CD4-positive, alpha-beta T cell treated with Interleukin-12 subunit alpha and Interleukin-12 subunit beta, for 1 hour (primary cell): ENCODE measurements around the gene ANGEL1.
A peak's percentile ranks its signal among the peaks of the same experiment; 100 is the strongest.

Experiments used
- DNase-seq: peaks from one replicate; pipeline ENCODE4 v3.0.0-alpha.2; 2020

Gene ANGEL1

GRCh38 chr14:76812422-76813383 lies at the start of gene ANGEL1:
Gene ANGEL1 (minus strand): TSS chr14:76812882. CDS start chr14:76812827, 55 bp downstream.
- peak; percentile 98 for DNase-seq

DNA sequence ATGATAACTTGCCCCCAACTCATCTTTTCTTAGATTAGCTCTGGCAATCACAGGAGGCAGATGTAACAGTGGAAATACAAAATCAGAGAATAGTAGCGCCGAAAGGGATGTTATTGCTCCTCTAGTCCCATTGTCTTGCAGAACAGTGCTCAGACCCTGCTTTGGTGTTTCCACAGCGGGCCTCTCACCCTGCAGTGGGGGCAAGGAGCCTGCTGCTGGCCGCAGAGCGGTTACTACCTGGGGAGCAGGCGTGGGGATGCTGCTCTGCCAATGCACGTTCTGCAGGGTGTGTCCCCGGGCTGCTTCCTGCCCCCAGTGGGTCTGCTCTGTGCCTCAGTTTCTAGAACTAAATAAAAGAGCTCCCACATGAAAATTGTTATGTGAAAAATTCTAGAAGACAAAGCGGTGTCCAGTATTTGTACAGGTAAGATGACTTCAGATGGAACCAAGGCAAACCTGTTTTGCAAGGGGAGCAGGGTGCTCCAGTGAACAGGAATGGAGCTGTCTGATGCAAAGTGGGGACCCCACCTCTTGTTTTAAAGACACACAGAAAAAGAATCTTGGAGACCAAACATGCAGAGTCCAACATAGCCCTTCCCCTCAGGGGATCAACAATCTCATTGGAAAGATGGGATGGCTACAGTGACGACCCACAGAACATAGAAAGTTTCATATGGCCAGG lies 49.0 kb upstream of the ANGEL1 start:
- DNase-seq, result no peak

- DNase-seq, result no peak
Measured at GRCh38 chr14:76856769-76857168, 44.1 kb upstream of the ANGEL1 start.

DNA sequence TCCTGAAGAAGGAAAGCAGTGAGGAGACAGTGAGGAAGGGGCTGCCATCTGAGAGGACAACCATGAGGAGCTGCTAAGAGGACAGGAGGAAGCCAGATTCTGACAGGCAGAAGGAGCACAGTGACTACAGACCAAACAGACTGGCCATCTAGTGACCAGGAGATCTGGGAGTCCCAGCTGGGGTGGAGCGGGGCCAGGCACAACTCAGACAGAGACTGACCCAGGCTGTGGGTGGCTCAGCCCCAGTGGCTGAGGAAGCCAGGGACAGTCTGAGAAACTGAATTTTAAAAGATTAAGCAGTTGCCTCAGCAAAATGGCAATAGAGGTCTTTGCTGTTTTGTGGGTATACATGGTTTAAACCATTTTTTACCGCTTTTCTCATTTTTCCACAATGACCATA lies 42.4 kb upstream of the ANGEL1 start:
- DNase-seq, result no peak

DNA sequence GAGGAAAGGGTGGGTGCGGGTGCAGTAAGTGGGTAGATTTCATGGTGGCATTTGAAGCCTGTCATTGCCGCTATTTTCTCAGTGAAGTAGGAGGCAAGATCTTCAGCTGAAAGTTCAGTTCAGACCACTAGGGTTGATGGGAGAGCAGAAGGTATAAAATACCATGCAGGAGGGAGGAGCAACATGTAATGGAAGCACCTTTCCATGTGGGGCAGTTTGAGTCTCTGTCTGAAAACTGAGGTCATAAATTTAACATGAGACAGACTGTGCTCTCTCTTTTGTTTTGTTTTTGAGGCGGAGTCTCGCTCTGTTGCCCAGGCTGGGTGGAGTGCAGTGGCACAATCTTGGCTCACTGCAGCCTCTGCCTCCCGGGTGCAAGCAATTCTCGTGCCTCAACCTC lies 36.2 kb upstream of the ANGEL1 start:
- DNase-seq, result no peak

GRCh38 chr14:76846331-76847047 lies 33.8 kb upstream of the ANGEL1 start:
- DNase-seq, result no peak

- DNase-seq, result peak; percentile 65
Measured at GRCh38 chr14:76844223-76844622, 31.5 kb upstream of the ANGEL1 start.

DNA sequence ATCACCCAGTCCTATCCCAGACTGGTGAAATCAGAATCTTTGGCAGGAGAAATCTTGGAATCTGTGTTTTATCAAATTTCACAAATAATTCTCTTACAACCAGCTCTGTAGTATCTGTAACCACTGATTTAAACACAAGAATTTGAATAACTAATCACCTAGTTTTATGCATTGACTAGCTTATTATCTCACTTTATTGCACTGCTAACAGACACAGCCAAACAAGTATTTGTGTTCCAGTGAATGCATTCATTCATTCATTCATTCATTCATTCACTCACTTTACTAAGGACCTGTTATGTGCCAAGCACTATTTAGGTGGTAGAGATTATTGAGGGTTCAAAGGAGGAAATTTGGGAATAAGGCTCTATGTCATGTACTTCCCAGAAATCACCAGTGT lies 29.7 kb upstream of the ANGEL1 start:
- DNase-seq, result no peak

DNA sequence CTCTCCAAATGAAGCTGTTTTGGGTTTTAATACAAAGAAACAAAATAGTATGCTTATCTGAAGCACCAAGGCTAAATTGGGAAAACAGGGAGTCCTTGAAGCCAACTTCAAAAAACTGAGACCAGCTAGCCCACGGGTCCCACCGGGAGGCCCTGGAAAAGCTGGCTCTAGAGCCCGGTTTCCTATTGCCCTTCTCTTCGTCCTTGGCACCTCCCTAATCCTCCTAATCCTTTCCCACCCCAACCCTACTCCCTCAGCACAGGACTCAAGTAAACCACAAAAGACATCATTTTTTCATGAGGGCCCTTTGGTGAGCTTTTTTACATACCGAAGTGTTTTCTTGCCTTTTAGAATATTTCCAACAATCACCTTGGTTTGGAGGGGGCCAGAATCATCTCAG lies 24.8 kb upstream of the ANGEL1 start:
- no peak for DNase-seq

DNA sequence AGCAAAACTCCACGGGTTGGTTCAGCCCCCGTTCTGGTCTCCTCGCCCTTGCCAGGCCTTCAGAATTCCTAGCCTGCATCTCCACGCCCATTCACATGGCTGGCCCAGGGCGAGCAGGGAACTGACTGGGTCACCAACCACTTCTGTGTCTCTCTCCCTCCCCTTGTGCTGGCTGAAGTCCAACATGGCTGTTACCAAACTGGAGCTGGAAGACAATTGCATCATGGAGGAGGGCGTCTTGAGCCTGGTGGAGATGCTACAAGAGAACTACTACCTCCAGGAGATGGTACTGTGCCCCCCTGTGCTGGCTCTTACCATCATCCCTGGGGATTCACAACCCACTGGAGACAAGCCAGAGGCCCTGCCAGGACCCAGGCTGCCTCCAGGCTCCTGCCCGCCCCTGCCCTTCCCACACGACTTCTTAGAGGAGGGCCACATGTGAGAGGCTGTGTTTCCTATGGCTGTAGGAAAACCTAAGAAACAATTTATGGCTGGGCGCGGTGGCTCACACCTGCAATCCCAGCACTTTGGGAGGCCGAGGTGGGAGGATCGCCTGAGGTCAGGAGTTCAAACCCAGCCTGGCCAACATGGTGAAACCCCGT lies 23.4 kb upstream of the ANGEL1 start:
- no peak for DNase-seq

DNA sequence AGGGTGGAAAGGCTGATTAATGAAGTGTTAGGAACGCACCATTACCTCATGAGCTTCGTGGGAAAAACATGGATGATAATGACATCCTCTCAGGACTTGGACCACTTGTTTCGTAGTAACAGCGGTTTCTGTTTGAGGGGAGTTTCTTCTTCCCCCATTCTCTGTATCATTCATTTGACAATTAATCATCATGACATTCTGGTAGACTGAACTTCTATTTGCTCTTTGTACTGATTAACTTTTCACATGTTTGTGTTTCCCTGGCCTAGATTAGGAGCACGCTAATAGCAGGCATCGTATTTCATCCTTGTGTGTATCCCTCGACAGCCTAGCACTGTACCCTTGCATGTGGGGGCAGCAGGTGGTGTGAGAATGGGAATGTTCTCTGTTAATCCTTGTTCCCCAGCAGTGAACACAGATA lies 21.6 kb upstream of the ANGEL1 start:
- no peak for DNase-seq

- DNase-seq, result no peak
Measured at GRCh38 chr14:76833011-76833410, 20.3 kb upstream of the ANGEL1 start.

DNA sequence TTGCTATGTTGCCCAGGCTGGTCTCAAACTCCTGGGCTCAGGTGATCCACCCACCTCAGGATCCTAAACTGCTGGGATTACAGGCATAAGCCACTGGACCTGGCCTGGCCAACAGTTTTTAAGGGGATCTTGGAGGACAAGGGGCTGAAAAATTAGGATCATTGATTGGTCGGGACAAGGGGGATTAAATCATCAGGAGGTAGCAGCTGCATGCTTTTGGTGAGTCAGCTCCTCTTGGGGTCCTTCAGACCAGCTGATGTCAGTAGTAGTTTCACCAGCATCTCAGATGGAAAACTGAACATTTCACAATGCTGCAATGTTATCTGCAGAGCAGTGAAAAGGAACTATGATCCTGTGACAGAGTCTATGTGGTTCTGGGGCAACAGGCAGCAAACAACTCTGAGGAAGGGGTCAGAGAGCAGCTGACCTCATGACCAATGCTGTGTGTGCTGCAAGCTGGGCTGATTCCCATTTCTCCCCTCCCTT lies 19.9 kb upstream of the ANGEL1 start:
- DNase-seq, result no peak

- no peak for DNase-seq
Measured at GRCh38 chr14:76830556-76830955, 17.9 kb upstream of the ANGEL1 start.

DNA sequence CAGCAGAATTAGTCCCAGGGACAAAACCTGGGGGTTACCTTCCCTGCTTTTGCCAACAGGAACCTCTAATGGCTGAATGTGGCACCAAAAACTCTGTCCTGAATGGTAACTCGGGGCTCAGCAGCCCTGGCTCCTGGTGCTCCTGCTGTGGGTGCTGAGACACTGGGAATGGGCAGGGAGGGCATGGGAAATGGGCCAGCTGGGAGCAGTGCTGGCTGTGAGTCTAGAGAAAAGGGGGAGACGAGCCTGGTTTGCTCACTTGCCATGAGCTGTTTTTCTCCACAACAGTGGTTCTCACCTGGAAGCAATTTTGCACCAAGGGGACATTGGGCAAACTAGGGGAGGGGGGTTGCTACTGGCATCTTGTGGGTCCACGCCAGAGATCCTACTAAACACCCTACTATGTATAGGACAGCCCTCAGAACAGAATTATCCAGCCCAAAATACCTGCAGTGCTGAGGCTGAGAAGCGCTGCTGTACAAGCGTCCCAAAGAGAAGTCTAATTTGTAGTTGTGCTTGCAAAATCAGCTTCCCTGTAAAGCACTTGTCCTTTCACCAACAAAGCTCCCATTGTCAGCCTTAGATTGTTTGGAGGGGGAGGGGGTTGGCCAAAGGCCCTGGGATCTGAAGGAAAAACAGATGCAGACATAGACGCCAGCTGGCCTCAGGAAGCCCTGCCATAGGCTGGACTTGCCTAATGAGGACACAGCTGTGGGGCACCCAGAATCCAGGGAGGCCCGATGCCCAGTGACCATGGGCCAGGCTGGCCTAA lies 17.2 kb upstream of the ANGEL1 start:
- no peak for DNase-seq

GRCh38 chr14:76829013-76829365 lies 16.3 kb upstream of the ANGEL1 start:
- no peak for DNase-seq

DNA sequence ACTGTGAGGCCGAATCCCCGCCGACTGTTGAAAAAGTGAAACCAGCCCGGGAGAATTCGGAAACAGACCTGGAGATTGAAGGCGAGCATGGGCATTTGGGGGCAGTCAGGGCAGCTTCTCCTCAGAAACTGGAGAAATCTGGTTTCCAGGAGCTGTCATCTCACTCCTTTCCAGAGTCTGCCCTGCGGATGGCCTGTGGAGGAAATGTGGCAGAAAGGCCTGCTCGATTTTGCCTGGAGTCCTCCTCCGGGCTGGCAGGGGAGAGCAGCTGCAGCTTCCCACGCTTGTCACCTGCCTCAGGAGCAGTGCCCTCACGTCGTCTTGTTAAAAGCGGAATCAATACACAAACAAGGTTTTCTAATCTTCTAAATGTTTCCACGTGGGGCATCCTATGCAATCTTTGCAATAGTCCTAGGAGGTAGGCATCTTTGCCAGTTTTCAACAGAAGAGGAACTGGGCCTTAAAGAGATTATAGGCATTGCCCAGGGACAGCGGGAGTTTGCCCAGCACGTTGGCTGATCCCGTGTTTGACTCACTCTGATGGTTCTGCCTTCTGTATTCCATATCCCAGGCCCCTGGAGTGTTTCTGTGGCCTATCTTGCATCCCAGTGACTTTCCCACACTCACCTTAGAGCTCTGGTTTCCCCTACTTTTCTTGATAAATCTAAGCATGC lies 15.8 kb upstream of the ANGEL1 start:
- DNase-seq, result no peak

DNA sequence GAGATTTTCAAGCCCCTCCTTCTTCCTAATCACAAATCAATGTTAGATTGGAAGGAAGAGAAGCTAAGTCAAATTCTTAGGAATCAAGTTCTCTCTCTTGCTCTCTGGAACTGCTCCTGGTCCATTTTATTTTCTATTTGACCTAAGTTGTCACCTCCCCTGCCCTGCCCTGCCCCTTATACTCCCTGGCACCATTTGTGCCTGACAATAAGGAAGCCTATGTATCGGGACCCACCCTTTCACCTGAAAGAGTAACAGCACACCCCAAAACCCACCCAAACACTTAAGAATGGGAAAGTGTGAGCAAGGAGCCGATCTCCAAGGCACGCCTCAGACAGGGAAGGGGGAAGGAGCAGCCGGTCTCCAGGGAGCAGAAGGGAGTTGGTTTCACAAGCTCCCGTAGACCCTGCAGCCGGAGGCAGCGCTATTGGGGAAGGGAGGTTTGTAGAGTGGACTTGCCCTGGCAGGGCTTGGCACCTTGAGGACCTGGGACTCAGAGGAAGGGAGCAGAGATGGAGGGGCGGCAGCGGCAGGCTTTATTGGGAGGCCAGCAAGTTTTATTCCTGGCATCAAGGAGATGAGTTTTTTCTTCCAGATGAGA lies 15.1 kb upstream of the ANGEL1 start:
- DNase-seq, result no peak

DNA sequence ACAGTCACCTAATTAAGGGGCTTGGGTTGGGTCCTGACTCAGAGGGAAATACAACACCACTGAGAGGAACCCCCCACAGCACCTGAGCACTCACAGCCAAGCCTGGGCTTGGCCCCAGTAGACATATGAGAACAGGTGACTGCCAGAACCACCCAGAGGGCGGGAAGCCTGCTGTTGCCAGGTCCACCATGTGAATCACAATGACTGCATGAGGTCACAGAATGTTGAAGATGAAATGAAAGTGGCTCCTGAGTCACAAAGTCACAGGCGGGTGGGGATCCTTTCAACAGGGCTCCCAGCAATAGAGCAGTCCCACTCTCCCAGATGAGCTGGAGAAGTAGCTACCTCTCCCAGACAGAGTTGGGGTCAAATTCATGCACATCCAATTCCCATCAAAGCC lies 13.4 kb upstream of the ANGEL1 start, which contains the start of gene LRRC74A:
Gene LRRC74A (plus strand): TSS at position 287 of the 400 bp plus-strand sequence. CDS start 290 bp downstream, outside the sequence.
- no peak for DNase-seq

- DNase-seq, result no peak
Measured at GRCh38 chr14:76820700-76821099, 8.0 kb upstream of the ANGEL1 start.
